ENCODE data around the gene MATR3.

GRCh38 chr5:139297439-139298133 lies 4.0 kb downstream of the MATR3 start:
- no peak for TF ChIP-seq CTCF (IDR thresholded peaks at IDR 0.05)
- TF ChIP-seq POLR2AphosphoS5 (IDR thresholded peaks at IDR 0.05), result no peak
- no peak for TF ChIP-seq POLR2A (IDR thresholded peaks at IDR 0.05)
- TF ChIP-seq EP300 (IDR thresholded peaks at IDR 0.05), result no peak
